SK-N-SH (cell line): Measurements from ENCODE around the gene EVC2. TPM values are rescaled to one million over a fixed set of nuclear protein-coding genes. Genes with fewer than 3 reads are reported as not detected.

Experiments
- CTCF ChIA-PET: fragments of 300-600, 350-600 bp; formaldehyde crosslinking; extraction: SDS; loops from one replicate; lab custom pipeline; 2021; lab: Yijun Ruan, JAX
- POLR2A ChIA-PET: fragments of 350-600 bp; sonication (Branson Sonifier 250); formaldehyde crosslinking; extraction: SDS; loops from one replicate; lab custom pipeline; 2020; ENCODE audit warnings: antibody characterized with exemption, inconsistent platforms; lab: Yijun Ruan, JAX
- DNase-seq: peaks from one replicate; pipeline ENCODE4 v3.0.0; 2012
- H2AFZ ChIP-seq: fragments of 200-600 bp; sonication (generic); 2 replicates; pipeline ENCODE4 v1.8.1; 2016; ENCODE audit warnings: antibody characterized with exemption, mild to moderate bottlenecking, low read depth
- H3F3A ChIP-seq: fragments of 200-600 bp; sonication (generic); replicated peaks from 2 replicates; pipeline ENCODE3; 2016; ENCODE audit warnings: antibody characterized with exemption, mild to moderate bottlenecking; ENCODE audit not compliant: insufficient read depth
- H3K27ac ChIP-seq, 2 experiments: fragments of 200-500 bp in 1 of 2; fragments of 200-600 bp in 1 of 2; sonication (Bioruptor generic) in 1 of 2; sonication (generic), shearing (Covaris generic) in 1 of 2; 2 replicates each; pipeline versions ENCODE4 v1.5.1 to v1.6.1; 2014 to 2016; ENCODE audit warnings: low read depth in 2 of 2, inconsistent platforms in 1 of 2, low read length in 1 of 2, mild to moderate bottlenecking in 1 of 2, mixed read lengths in 1 of 2
- H3K27me3 ChIP-seq: fragments of 200-600 bp; sonication (generic), shearing (Covaris generic); 2 replicates; pipeline ENCODE4 v1.6.1; 2016; ENCODE audit warnings: mixed run types; ENCODE audit not compliant: insufficient read depth
- H3K36me3 ChIP-seq, 2 experiments: fragments of 200-500 bp in 1 of 2; fragments of 200-600 bp in 1 of 2; sonication (Bioruptor generic) in 1 of 2; sonication (generic) in 1 of 2; replicated peaks in 1 of 2; 2 replicates each; pipeline versions ENCODE3 to v1.5.1; 2014 to 2016; ENCODE audit warnings: low read length in 1 of 2, mild to moderate bottlenecking in 1 of 2; ENCODE audit not compliant: insufficient read depth in 2 of 2, control insufficient read depth in 1 of 2
- H3K4me1 ChIP-seq, 2 experiments: fragments of 200-500 bp in 1 of 2; fragments of 200-600 bp in 1 of 2; sonication (Bioruptor generic) in 1 of 2; sonication (generic), shearing (Covaris generic) in 1 of 2; 2 replicates each; pipeline versions ENCODE4 v1.5.1 to v1.6.1; 2014 to 2016; ENCODE audit warnings: low read depth in 1 of 2, low read length in 1 of 2, mixed run types in 1 of 2; ENCODE audit not compliant: insufficient read depth in 2 of 2, control insufficient read depth in 1 of 2
- H3K4me2 ChIP-seq: fragments of 200-600 bp; sonication (generic), shearing (Covaris generic); 2 replicates; pipeline ENCODE4 v1.6.1; 2017; ENCODE audit warnings: mixed run types
- H3K4me3 ChIP-seq, 2 experiments: fragments of 200-500 bp in 1 of 2; fragments of 200-600 bp in 1 of 2; sonication (Bioruptor generic) in 1 of 2; sonication (generic), shearing (Covaris generic) in 1 of 2; 2 replicates each; pipeline versions ENCODE4 v1.5.1 to v1.8.1; 2014 to 2016; ENCODE audit warnings: low read depth in 2 of 2, inconsistent platforms in 1 of 2, low read length in 1 of 2, mild to moderate bottlenecking in 1 of 2, mixed read lengths in 1 of 2, moderate library complexity in 1 of 2
- H3K79me2 ChIP-seq: fragments of 200-600 bp; sonication (generic); 2 replicates; pipeline ENCODE4 v1.8.1; 2017; ENCODE audit warnings: mild to moderate bottlenecking; ENCODE audit not compliant: insufficient read depth
- H3K9ac ChIP-seq: fragments of 200-600 bp; sonication (generic); 2 replicates; pipeline ENCODE4 v1.6.1; 2017; ENCODE audit warnings: mixed run types
- H3K9me2 ChIP-seq: fragments of 200-600 bp; sonication (generic); 2 replicates; pipeline ENCODE4 v1.6.1; 2017; ENCODE audit warnings: mixed run types
- H3K9me3 ChIP-seq: fragments of 200-600 bp; sonication (generic); 2 replicates; pipeline ENCODE4 v1.6.1; 2017; ENCODE audit warnings: mixed run types, mild to moderate bottlenecking, moderate library complexity
- H4K20me1 ChIP-seq: fragments of 200-600 bp; sonication (generic); 2 replicates; pipeline ENCODE4 v1.6.1; 2017; ENCODE audit warnings: mild to moderate bottlenecking, mixed run types; ENCODE audit not compliant: insufficient read depth
- ELF1 ChIP-seq: IDR thresholded peaks from 2 replicates; pipeline ENCODE4 v1.4.0; 2012
- EP300 ChIP-seq, 2 experiments: IDR thresholded peaks; 2 replicates each; pipeline versions ENCODE4 v1.4.0 to v1.6.1; 2012; ENCODE audit warnings: borderline replicate concordance in 1 of 2, low read depth in 1 of 2, low read length in 1 of 2
- EZH2phosphoT487 ChIP-seq: fragments of 200-600 bp; sonication (generic); IDR thresholded peaks from 2 replicates; pipeline ENCODE4 v1.6.1; 2017; ENCODE audit warnings: low read depth, mixed run types, mild to moderate bottlenecking, antibody characterized with exemption, moderate library complexity, borderline replicate concordance
- FOXJ3 ChIP-seq: sonication (generic); formaldehyde crosslinking; IDR thresholded peaks from 2 replicates; pipeline ENCODE4 v1.5.1; 2020; ENCODE audit warnings: mild to moderate bottlenecking, missing genetic modification reagents
- FOXM1 ChIP-seq: IDR thresholded peaks from 2 replicates; pipeline ENCODE4 v1.4.0; 2012; ENCODE audit warnings: low read depth, mild to moderate bottlenecking
- GABPA ChIP-seq: IDR thresholded peaks from 2 replicates; pipeline ENCODE4 v1.4.0; 2012; ENCODE audit warnings: low read depth, mild to moderate bottlenecking
- JUND ChIP-seq: IDR thresholded peaks from 2 replicates; pipeline ENCODE4 v1.4.0; 2012
- MEF2A ChIP-seq: IDR thresholded peaks from 2 replicates; pipeline ENCODE4 v1.4.0; 2012; ENCODE audit warnings: low read depth, borderline replicate concordance
- MXI1 ChIP-seq: IDR thresholded peaks from 2 replicates; pipeline ENCODE4 v1.6.1; 2012; ENCODE audit warnings: mild to moderate bottlenecking, low read depth, low read length, improper control_type of control experiment
- NFIC ChIP-seq: IDR thresholded peaks from 2 replicates; pipeline ENCODE4 v1.4.0; 2012; ENCODE audit warnings: borderline replicate concordance
- POLR2AphosphoS5 ChIP-seq: IDR thresholded peaks from 2 replicates; pipeline ENCODE4 v1.6.1; 2012; ENCODE audit warnings: low read depth, low read length
- RAD21 ChIP-seq: IDR thresholded peaks from 2 replicates; pipeline ENCODE4 v1.6.1; 2012; ENCODE audit warnings: mild to moderate bottlenecking, low read length
- RFX5 ChIP-seq: IDR thresholded peaks from 2 replicates; pipeline ENCODE4 v1.6.1; 2012; ENCODE audit warnings: mild to moderate bottlenecking, improper control_type of control experiment, low read length
- SMC3 ChIP-seq: IDR thresholded peaks from 2 replicates; pipeline ENCODE4 v1.6.1; 2012; ENCODE audit warnings: low read depth, low read length, improper control_type of control experiment
- TAF1 ChIP-seq: IDR thresholded peaks from 2 replicates; pipeline ENCODE4 v1.6.1; 2012; ENCODE audit warnings: low read depth, mild to moderate bottlenecking, low read length, moderate library complexity, borderline replicate concordance
- TCF12 ChIP-seq: IDR thresholded peaks from 2 replicates; pipeline ENCODE4 v1.4.0; 2012
- YY1 ChIP-seq: IDR thresholded peaks from 2 replicates; pipeline ENCODE4 v1.4.0; 2012; ENCODE audit warnings: low read depth, mild to moderate bottlenecking
- WGBS: methylation state at CpG from one replicate; pipeline ENCODE4 v1.1.6; 2017; ENCODE audit warnings: low lambda C conversion rate; 5-methylcytosine and 5-hydroxymethylcytosine counted together
- polyA plus RNA-seq, 3 experiments: library from polyadenylated mRNA; depleted of rRNA; stranded (reverse); fragments of >200 nt; gene quantifications; 2 replicates each; pipeline ENCODE4 v1.2.3, GENCODE V29; 2012
- TF ChIP-seq, protein P1 (sequence below): IDR thresholded peaks from 2 replicates; pipeline ENCODE4 v1.4.0; 2012; ENCODE audit warnings: low read depth, borderline replicate concordance
- TF ChIP-seq, protein P2 (sequence below): fragments of 150-350 bp; IDR thresholded peaks from 2 replicates; pipeline ENCODE4 v1.6.1; 2017; ENCODE audit warnings: antibody characterized with exemption, low read length, low read depth, borderline replicate concordance
- TF ChIP-seq, protein P3 (sequence below): fragments of 200-600 bp; sonication (generic); IDR thresholded peaks from 2 replicates; pipeline ENCODE4 v1.6.1; 2017; ENCODE audit warnings: antibody characterized with exemption, mild to moderate bottlenecking, moderate library complexity

The EVC2 gene
- polyA plus RNA-seq, 1 of the 3 experiments (the other 2 are of a cell fraction) = not detected

DNA sequence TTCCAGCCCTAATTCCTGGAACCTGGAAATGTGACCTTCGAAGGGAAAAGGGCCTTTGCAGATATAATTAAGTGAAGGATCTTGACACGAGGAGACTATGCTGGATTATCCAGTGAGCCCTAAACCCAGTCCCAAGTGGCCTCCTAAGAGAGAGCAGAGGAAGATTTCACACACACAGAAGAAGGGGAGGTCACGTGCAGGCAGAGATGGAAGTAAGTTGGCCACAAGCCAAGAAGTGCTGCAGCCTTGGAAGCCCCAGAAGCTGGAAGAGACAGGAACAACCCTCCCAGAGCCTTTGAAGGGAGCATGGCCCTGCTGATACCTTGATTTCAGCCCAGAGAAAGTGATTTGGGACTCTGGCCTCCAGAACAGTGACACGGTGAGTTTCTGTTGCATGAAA lies 51.9 kb downstream of the EVC2 start:
- H3F3A ChIP-seq = no peaks in the 10 kb centered on the region
- no peaks in the 10 kb centered on the region; a peak in 1 of 4 replicates for H3K4me1 ChIP-seq
- H3K79me2 ChIP-seq = no peaks in the 10 kb centered on the region
- no peak overlapping the region for H2AFZ ChIP-seq
- no peak for DNase-seq
- no peak overlapping the region for H3K4me2 ChIP-seq
- H3K36me3 ChIP-seq = no peaks in the 10 kb centered on the region
- WGBS = 58% methylated on average over 4 of the region's 4 CpGs
- ChIA-PET CTCF (interaction anchor here (1.3 kb wide), 1 partner anchor 259 kb away, joined by 3 read pairs; no protein-coding TSS in a partner anchor), POLR2A (no interaction called here)
- no peaks in the 10 kb centered on the region for H3K9me3 ChIP-seq
- no peak overlapping the region for H3K9ac ChIP-seq
- no peaks in the 10 kb centered on the region for H3K27me3 ChIP-seq
- H4K20me1 ChIP-seq = no peaks in the 10 kb centered on the region
- TF ChIP-seq RAD21 (no peak), JUND (no peak), FOXM1 (no peak), FOXJ3 (CRISPR knock-in tag) (no peak), TAF1 (no peak), MXI1 (no peak), SMC3 (no peak), RFX5 (no peak), EZH2phosphoT487 (no peak)
- TF ChIP-seq, protein P1, sequence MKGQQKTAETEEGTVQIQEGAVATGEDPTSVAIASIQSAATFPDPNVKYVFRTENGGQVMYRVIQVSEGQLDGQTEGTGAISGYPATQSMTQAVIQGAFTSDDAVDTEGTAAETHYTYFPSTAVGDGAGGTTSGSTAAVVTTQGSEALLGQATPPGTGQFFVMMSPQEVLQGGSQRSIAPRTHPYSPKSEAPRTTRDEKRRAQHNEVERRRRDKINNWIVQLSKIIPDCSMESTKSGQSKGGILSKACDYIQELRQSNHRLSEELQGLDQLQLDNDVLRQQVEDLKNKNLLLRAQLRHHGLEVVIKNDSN = no peak
- TF ChIP-seq, protein P2, sequence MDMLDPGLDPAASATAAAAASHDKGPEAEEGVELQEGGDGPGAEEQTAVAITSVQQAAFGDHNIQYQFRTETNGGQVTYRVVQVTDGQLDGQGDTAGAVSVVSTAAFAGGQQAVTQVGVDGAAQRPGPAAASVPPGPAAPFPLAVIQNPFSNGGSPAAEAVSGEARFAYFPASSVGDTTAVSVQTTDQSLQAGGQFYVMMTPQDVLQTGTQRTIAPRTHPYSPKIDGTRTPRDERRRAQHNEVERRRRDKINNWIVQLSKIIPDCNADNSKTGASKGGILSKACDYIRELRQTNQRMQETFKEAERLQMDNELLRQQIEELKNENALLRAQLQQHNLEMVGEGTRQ = no peak
- no peaks in the 10 kb centered on the region for H3K9me2 ChIP-seq
- H3K27ac ChIP-seq = no peak overlapping the region
- no peak overlapping the region for H3K4me3 ChIP-seq

DNA sequence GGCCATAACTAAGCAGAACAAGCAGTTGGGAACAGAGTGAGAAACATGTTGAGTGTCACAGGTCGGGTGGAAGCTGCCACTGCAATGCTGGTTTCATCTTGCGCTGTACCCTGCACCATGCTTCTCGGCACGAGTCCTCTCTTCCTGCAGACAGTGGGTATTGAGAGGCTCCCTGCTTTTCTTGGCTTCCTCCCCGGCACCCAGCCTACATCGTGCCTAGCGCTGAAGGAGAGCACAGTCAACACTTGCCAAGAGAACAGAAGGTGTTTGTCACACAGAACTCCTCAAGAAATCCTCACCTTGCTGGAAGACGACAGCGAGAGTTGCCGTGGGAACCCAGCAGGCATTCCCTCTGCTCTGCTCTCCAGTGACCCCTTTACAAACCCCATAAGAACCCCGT lies 53.6 kb downstream of the EVC2 start:
- H3K4me3 ChIP-seq = no peak overlapping the region
- no peaks in the 10 kb centered on the region for H3K79me2 ChIP-seq
- H2AFZ ChIP-seq = no peak overlapping the region
- H3K27ac ChIP-seq = no peak overlapping the region
- CTCF ChIA-PET = no interaction called here
- no peak for DNase-seq
- no peaks in the 10 kb centered on the region for H3K9me2 ChIP-seq
- 66% methylated on average over 6 of the region's 11 CpGs for WGBS
- H3K9me3 ChIP-seq = no peaks in the 10 kb centered on the region
- no peaks in the 10 kb centered on the region for H4K20me1 ChIP-seq
- POLR2A ChIA-PET = no interaction called here
- H3K4me2 ChIP-seq = no peak overlapping the region
- no peak overlapping the region for H3K9ac ChIP-seq
- TF ChIP-seq, protein P1 = no peak
- TF ChIP-seq RFX5 = no peak
- TF ChIP-seq SMC3 = no peak
- no peak for TF ChIP-seq GABPA
- no peak for TF ChIP-seq NFIC
- TF ChIP-seq POLR2AphosphoS5 = no peak
- no peak for TF ChIP-seq YY1
- TF ChIP-seq, protein P3, sequence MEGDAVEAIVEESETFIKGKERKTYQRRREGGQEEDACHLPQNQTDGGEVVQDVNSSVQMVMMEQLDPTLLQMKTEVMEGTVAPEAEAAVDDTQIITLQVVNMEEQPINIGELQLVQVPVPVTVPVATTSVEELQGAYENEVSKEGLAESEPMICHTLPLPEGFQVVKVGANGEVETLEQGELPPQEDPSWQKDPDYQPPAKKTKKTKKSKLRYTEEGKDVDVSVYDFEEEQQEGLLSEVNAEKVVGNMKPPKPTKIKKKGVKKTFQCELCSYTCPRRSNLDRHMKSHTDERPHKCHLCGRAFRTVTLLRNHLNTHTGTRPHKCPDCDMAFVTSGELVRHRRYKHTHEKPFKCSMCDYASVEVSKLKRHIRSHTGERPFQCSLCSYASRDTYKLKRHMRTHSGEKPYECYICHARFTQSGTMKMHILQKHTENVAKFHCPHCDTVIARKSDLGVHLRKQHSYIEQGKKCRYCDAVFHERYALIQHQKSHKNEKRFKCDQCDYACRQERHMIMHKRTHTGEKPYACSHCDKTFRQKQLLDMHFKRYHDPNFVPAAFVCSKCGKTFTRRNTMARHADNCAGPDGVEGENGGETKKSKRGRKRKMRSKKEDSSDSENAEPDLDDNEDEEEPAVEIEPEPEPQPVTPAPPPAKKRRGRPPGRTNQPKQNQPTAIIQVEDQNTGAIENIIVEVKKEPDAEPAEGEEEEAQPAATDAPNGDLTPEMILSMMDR = no peak
- TF ChIP-seq EP300 (IDR thresholded peaks at IDR 0.05; ENCODE audit: borderline replicate concordance in 1 of 2, low read depth in 1 of 2, low read length in 1 of 2) = no peak
- TF ChIP-seq TCF12 = no peak
- no peak for TF ChIP-seq EZH2phosphoT487
- no peak for TF ChIP-seq MEF2A
- no peak for TF ChIP-seq ELF1
- no peak for TF ChIP-seq MXI1
- H3K27me3 ChIP-seq = no peaks in the 10 kb centered on the region
- no peaks in the 10 kb centered on the region for H3K36me3 ChIP-seq
- no peaks in the 10 kb centered on the region for H3K4me1 ChIP-seq
- no peaks in the 10 kb centered on the region for H3F3A ChIP-seq
